SH-SY5Y (cell line): ENCODE measurements around the gene DKK3.

ENCODE experiments used
- GATA2 ChIP-seq: IDR thresholded peaks from 2 replicates; pipeline ENCODE4 v1.6.1; 2011; ENCODE audit warnings: mild to moderate bottlenecking, low read depth, low read length
- GATA3 ChIP-seq: IDR thresholded peaks from 2 replicates; pipeline ENCODE4 v1.6.1; 2011; ENCODE audit warnings: low read depth, mild to moderate bottlenecking, low read length, moderate library complexity

GRCh38 chr11:12031856-12032544 is 23.6 kb upstream of the DKK3 start:
- TF ChIP-seq GATA2 (no peak), GATA3 (no peak)
